HG03432 (cell line): Measurements from ENCODE around the gene C10orf88.

Experiments used
- ATAC-seq: cut with Tn5 transposase; IDR thresholded peaks from one replicate; pipeline ENCODE4 v1.9.1; 2021; ENCODE audit warnings: mild to moderate bottlenecking, moderate library complexity; ENCODE audit not compliant: unreplicated experiment

The C10orf88 gene

GRCh38 chr10:122953902-122954730 is at the start of gene C10orf88:
Gene C10orf88 (minus strand): TSS chr10:122954227. CDS start chr10:122954178, 49 bp downstream.
- peak; percentile 98 for ATAC-seq

- ATAC-seq = no peak
Observed at GRCh38 chr10:123001370-123001769, 47.3 kb upstream of the C10orf88 start.

GRCh38 chr10:123000155-123000554 is 46.1 kb upstream of the C10orf88 start:
- no peak for ATAC-seq

- peak; percentile 45 for ATAC-seq
Observed at GRCh38 chr10:122999347-122999746, 45.3 kb upstream of the C10orf88 start.

GRCh38 chr10:122998934-122999333 is 44.9 kb upstream of the C10orf88 start:
- no peak for ATAC-seq

- ATAC-seq = no peak
Observed at GRCh38 chr10:122998360-122998917, 44.4 kb upstream of the C10orf88 start.

- ATAC-seq = no peak
Observed at GRCh38 chr10:122997864-122998263, 43.8 kb upstream of the C10orf88 start.

- no peak for ATAC-seq
Observed at GRCh38 chr10:122995936-122996335, 41.9 kb upstream of the C10orf88 start.

GRCh38 chr10:122993797-122994336 is 39.8 kb upstream of the C10orf88 start:
- no peak for ATAC-seq

- ATAC-seq = no peak
Observed at GRCh38 chr10:122992031-122992585, 38.1 kb upstream of the C10orf88 start.

GRCh38 chr10:122990278-122990677 is 36.3 kb upstream of the C10orf88 start:
- no peak for ATAC-seq

GRCh38 chr10:122988501-122988900 is 34.5 kb upstream of the C10orf88 start:
- no peak for ATAC-seq

- ATAC-seq = no peak
Observed at GRCh38 chr10:122986335-122986734, 32.3 kb upstream of the C10orf88 start.

GRCh38 chr10:122984708-122985107 is 30.7 kb upstream of the C10orf88 start:
- no peak for ATAC-seq

GRCh38 chr10:122983898-122984297 is 29.9 kb upstream of the C10orf88 start:
- no peak for ATAC-seq

GRCh38 chr10:122981066-122981464 is 27.0 kb upstream of the C10orf88 start:
- ATAC-seq = no peak

- peak; percentile 97 for ATAC-seq
Observed at GRCh38 chr10:122980209-122981065, 26.4 kb upstream of the C10orf88 start, which contains the start of gene PSTK. Gene PSTK (plus strand): TSS chr10:122980401. CDS start chr10:122980480, 79 bp downstream.

GRCh38 chr10:122974543-122975064 is 20.6 kb upstream of the C10orf88 start:
- no peak for ATAC-seq

GRCh38 chr10:122974023-122974422 is 20.0 kb upstream of the C10orf88 start:
- ATAC-seq = no peak

- ATAC-seq = no peak
Observed at GRCh38 chr10:122968698-122969097, 14.7 kb upstream of the C10orf88 start.
